GM12801 (cell line): ENCODE results near the gene HEBP1.

Source experiments
- TF ChIP-seq, protein P1 (sequence below): IDR thresholded peaks from one replicate; pipeline ENCODE4 v1.5.1; 2011; ENCODE audit warnings: control low read depth; ENCODE audit not compliant: insufficient read length; ENCODE audit errors: extremely low read depth

The HEBP1 gene

DNA sequence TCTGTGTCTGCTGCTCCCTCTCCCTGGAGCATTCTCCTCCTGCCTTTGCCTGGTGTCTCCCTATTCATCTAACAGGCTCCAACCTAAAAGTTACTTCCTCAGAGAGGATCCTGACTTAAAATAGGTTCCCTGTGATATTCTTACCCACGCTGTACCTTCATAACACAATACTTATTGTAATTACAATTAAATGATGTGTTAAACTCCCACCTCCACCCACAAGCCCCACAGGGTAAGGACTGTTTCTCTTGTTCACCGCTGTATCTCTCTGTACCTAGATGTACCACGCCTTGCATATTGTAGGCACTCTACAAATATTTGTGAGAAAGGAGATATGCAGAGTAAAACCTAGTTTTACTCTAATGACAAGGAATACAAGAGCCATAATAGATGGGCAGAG is 5.0 kb downstream of the HEBP1 start:
- TF ChIP-seq, protein P1, sequence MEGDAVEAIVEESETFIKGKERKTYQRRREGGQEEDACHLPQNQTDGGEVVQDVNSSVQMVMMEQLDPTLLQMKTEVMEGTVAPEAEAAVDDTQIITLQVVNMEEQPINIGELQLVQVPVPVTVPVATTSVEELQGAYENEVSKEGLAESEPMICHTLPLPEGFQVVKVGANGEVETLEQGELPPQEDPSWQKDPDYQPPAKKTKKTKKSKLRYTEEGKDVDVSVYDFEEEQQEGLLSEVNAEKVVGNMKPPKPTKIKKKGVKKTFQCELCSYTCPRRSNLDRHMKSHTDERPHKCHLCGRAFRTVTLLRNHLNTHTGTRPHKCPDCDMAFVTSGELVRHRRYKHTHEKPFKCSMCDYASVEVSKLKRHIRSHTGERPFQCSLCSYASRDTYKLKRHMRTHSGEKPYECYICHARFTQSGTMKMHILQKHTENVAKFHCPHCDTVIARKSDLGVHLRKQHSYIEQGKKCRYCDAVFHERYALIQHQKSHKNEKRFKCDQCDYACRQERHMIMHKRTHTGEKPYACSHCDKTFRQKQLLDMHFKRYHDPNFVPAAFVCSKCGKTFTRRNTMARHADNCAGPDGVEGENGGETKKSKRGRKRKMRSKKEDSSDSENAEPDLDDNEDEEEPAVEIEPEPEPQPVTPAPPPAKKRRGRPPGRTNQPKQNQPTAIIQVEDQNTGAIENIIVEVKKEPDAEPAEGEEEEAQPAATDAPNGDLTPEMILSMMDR: no peak

DNA sequence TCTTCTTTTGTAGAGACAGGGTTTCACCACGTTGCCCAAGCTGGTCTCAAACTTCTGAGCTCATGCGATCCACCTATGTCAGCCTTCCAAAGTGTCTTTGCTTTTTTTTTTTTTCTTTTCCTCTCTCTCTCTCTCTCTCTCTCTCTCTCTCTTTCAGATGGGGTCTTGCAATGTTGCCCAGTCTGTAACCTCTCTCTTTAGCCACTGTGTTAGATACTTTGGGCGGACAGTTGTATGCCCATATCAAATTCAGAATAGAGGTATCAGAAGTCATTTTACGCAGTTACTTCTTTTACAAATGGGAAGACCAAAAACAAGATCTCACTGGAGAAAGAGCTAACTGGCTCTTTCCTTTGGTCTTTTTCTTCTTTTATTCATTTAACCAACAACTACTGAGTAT is 6.7 kb downstream of the HEBP1 start:
- TF ChIP-seq, protein P1: no peak

DNA sequence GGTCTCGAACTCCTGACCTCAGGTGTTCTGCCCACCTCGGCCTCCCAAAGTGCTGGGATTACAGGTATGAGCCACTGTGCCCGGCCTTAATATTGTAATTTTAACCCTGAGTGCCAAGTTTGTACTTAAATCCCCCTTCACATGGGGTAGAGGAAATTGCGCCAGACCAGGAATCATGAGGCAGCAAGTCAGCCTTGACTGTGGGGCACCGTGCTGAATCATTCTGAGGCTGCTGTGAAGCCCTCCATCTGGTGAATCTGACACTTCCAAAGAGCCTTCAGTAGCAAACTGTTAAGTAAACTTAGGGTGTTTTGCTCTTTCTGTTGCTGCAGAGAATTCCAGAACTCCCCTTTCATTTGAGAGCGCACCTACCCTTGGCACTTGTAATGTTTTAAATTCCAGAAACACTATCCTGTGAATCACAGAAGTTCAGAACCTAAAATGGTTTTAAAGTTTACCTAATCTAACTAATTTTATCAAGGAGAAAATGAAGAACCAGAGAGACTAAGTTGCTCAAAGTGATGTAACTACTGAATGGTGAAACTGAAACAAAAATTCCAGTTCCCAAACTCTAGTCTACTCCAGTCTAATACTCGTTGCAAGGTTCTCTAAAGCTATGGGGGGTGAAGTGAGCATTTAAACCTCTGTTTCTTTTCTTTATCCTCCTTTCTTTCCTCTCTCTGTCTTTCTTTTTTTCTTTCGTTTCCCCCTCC is 7.5 kb downstream of the HEBP1 start:
- TF ChIP-seq, protein P1: no peak

DNA sequence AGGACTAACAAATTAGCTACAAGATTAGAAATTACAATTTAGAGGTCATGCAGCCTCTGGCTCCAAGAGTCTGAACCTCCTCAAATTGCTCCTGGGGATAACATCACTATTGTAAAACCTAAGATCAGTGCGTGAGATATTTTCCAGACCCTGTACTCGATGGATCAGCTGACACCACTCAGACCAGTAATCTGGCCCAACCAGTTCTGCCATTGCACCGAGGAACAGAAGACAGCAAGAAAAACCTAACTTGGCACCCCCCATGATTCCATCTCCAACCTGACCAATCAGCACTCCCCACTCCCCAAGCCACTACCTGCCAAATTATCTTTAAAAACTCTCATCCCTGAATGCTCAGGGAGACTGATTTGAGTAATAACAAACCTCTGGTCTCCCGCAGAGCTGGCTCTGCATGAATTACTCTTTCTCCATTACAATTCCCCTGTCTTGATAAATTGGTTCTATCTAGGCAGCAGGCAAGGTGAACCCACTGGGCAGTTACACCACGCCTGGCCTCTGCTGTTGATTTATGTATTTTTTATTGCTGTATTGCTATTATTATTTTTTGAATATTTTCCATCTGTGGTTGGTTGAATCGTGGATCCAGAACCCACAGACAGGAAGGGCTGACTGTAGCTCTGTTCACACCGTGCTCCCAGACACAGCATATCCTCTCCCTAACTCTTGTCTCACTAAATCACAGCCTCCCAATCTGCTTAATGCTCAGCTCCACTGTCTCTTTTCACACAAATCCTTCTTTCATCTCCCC is 9.2 kb downstream of the HEBP1 start:
- TF ChIP-seq, protein P1: no peak

DNA sequence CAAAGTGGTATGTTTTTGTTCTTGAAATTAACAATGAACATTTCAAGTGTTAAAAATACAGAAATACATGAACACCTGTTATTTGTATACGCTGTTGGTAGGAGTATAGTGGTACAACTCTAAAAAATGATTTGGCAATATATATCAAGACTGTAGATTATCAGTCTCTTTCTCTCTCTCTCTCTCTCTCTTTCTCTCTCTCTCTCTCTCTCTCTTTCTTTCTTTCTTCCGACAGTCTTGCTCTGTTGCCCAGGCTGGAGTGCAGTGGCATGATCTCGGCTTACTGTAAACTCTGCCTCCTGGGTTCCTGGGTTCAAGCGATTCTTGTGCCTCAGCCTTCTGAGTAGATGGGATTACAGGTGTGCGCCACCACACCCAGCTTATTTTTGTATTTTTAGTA is 12.6 kb downstream of the HEBP1 start:
- TF ChIP-seq, protein P1: no peak

DNA sequence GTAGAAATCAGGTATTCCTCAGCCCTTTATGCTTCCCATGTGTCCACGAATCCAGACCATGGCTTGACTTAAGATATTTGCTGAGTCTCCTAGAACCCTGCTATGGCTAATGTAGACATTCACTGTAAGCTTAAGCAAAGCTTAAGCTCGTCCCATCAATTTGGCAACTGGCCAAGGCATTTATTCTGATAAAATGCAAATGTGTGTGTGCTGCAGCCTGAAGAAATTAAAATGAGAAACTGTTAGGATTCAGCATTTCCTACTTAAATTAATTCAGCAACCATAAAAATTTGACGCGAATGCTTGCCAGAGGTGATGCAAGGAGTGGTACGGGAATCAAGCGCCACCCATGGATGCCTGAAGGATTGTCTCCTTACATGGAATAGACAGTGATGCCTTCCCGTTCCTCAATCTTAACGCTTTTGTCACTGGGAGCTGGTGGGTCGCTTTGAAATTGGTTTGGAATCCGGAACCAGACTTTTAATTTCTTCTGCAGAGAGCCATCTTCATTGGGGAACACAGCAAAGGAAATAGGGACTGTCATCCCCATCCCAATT is 13.2 kb downstream of the HEBP1 start:
- TF ChIP-seq, protein P1: no peak

DNA sequence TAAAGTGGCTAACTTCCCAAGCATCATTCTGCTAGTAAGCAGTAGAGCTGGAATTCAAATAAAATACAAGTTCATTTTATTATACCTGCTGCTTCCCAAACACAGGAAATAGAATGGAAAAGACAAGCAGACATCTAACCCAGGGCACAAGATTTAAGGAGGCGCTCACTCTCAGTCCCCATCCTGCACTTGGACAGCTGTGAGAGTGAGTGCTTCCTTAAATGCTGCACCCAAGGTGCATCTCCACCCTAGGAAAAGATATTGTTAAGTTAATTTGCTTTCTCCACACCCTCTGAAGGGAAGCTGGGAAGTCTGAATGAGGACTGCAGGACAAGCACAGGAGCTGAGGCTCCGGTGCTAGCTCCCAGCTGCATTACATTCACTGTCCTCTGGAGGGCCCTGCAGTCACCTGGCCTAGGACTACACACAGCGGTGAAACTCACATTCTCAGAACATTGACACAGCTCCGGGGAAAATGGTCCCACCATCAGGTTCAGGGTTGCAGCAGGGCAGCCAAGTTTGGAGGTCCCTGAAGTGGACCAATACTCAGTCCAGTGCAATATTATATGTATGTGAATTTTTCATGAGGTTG is 14.2 kb downstream of the HEBP1 start:
- TF ChIP-seq, protein P1: no peak
